Right hindlimb (tissue), 1 donor: ENCODE data around the gene MAPKAP1.

Experiments used
- DNase-seq: peaks from one replicate; pipeline ENCODE4 v3.0.0-alpha.2; 2018

MAPKAP1 gene

GRCh38 chr9:125428060-125428901 lies 278.7 kb downstream of the MAPKAP1 start:
- no peak for DNase-seq

GRCh38 chr9:125427556-125427955 lies 279.5 kb downstream of the MAPKAP1 start:
- DNase-seq, result no peak

- DNase-seq, result no peak
These were observed 280.1 kb downstream of the MAPKAP1 start for GRCh38 chr9:125426926-125427325.

- no peak for DNase-seq
These were observed 281.0 kb downstream of the MAPKAP1 start for GRCh38 chr9:125425901-125426515.

GRCh38 chr9:125425170-125425897 lies 281.7 kb downstream of the MAPKAP1 start:
- no peak for DNase-seq

GRCh38 chr9:125423964-125424363 lies 283.0 kb downstream of the MAPKAP1 start:
- DNase-seq, result no peak

GRCh38 chr9:125422853-125423252 lies 284.2 kb downstream of the MAPKAP1 start:
- DNase-seq, result no peak

GRCh38 chr9:125421591-125422181 lies 285.3 kb downstream of the MAPKAP1 start:
- DNase-seq, result no peak

GRCh38 chr9:125421166-125421565 lies 285.8 kb downstream of the MAPKAP1 start:
- DNase-seq, result no peak

GRCh38 chr9:125418404-125418803 lies 288.6 kb downstream of the MAPKAP1 start:
- DNase-seq, result no peak

GRCh38 chr9:125416517-125416916 lies 290.5 kb downstream of the MAPKAP1 start:
- DNase-seq, result no peak

GRCh38 chr9:125415583-125416460 lies 291.2 kb downstream of the MAPKAP1 start:
- DNase-seq, result no peak

- DNase-seq, result no peak
These were observed 293.4 kb downstream of the MAPKAP1 start for GRCh38 chr9:125413579-125413978.

GRCh38 chr9:125412166-125412565 lies 294.8 kb downstream of the MAPKAP1 start:
- no peak for DNase-seq

- no peak for DNase-seq
These were observed 295.7 kb downstream of the MAPKAP1 start for GRCh38 chr9:125411171-125411756.

- DNase-seq, result no peak
These were observed 296.5 kb downstream of the MAPKAP1 start for GRCh38 chr9:125410522-125410894.

- no peak for DNase-seq
These were observed 297.1 kb downstream of the MAPKAP1 start for GRCh38 chr9:125409637-125410521.

- no peak for DNase-seq
These were observed 297.8 kb downstream of the MAPKAP1 start for GRCh38 chr9:125409217-125409636.

GRCh38 chr9:125407974-125408900 lies 298.8 kb downstream of the MAPKAP1 start:
- DNase-seq, result peak; percentile 86
